A673 (cell line): ENCODE data around the gene NEB. TPM values are rescaled to one million over a fixed set of nuclear protein-coding genes. Genes with fewer than 3 reads are reported as not detected.
"Not testable (repeated sequence)": the region's sequence is repeated elsewhere in the genome, so short reads cannot be mapped to it uniquely, and the experiment has no call there.

Experiments used
- BruUV-seq: library from RNA; stranded (reverse); fragments of 400-500 nt; replicated peaks from 2 replicates; lab custom pipeline; 2021; lab: Mats Ljungman, UMichigan
- CTCF ChIA-PET: fragments of 300-600 bp; sonication (Branson Sonifier 250); formaldehyde crosslinking; loops from one replicate; lab custom pipeline; 2022; ENCODE audit warnings: antibody characterized with exemption; lab: Charles Lee
- POLR2A ChIA-PET: fragments of 300-600 bp; sonication (Branson Sonifier 250); formaldehyde crosslinking; loops from one replicate; lab custom pipeline; 2022; ENCODE audit warnings: antibody characterized with exemption; ENCODE audit not compliant: low non-redundant PET; lab: Charles Lee
- DNase-seq: peaks from one replicate; pipeline ENCODE4 v3.0.0-alpha.2; 2015; ENCODE audit warnings: low spot score
- H3K27ac ChIP-seq: fragments of 200-600 bp; sonication (generic); 2 replicates; pipeline ENCODE4 v1.5.1; 2016; ENCODE audit warnings: mixed run types, low read depth, mild to moderate bottlenecking, mixed read lengths, antibody characterized with exemption, low read length; ENCODE audit not compliant: poor library complexity, severe bottlenecking
- H3K27me3 ChIP-seq: fragments of 200-600 bp; sonication (generic); replicated peaks from 2 replicates; pipeline ENCODE4 v1.6.1; 2017; ENCODE audit warnings: mixed run types, low read depth, mild to moderate bottlenecking, mixed read lengths, antibody characterized with exemption, low read length; ENCODE audit not compliant: insufficient read depth, poor library complexity
- H3K36me3 ChIP-seq: fragments of 200-600 bp; sonication (generic); 2 replicates; pipeline ENCODE4 v1.6.1; 2016; ENCODE audit warnings: mixed run types, mild to moderate bottlenecking, mixed read lengths, antibody characterized with exemption, low read length; ENCODE audit not compliant: insufficient read depth, poor library complexity, severe bottlenecking
- H3K4me1 ChIP-seq: fragments of 200-600 bp; sonication (generic); 2 replicates; pipeline ENCODE4 v1.6.1; 2017; ENCODE audit warnings: mixed run types, mild to moderate bottlenecking, mixed read lengths, antibody characterized with exemption, low read length; ENCODE audit not compliant: insufficient read depth, poor library complexity, severe bottlenecking
- H3K4me3 ChIP-seq: fragments of 200-600 bp; sonication (generic); 2 replicates; pipeline ENCODE4 v1.5.1; 2016; ENCODE audit warnings: low read depth, mixed run types, mild to moderate bottlenecking, mixed read lengths, low read length; ENCODE audit not compliant: poor library complexity, severe bottlenecking
- H3K9me3 ChIP-seq: fragments of 200-600 bp; sonication (generic); 2 replicates; pipeline ENCODE4 v1.6.1; 2016; ENCODE audit warnings: mixed run types, low read depth, mild to moderate bottlenecking, mixed read lengths, antibody characterized with exemption, low read length; ENCODE audit not compliant: poor library complexity, severe bottlenecking
- CTCF ChIP-seq: fragments of 300-800, 200-600 bp; sonication (generic); conservative IDR thresholded peaks from 2 replicates; pipeline ENCODE4 v1.5.1; 2017; ENCODE audit warnings: low read depth, mild to moderate bottlenecking, antibody characterized with exemption, low read length, moderate library complexity, mixed read lengths
- EZH2 ChIP-seq: fragments of 200-600 bp; sonication (generic); IDR thresholded peaks from 2 replicates; pipeline ENCODE4 v1.6.1; 2017; ENCODE audit warnings: borderline replicate concordance, low read depth, mild to moderate bottlenecking, mixed read lengths, antibody characterized with exemption, low read length; ENCODE audit not compliant: poor library complexity, severe bottlenecking
- intact Hi-C: fragments of 100-400 bp; cut with micrococcal nuclease; formaldehyde crosslinking; loops from one replicate; pipeline ENCODE4 v1.10.0; 2022; ENCODE audit not compliant: unreplicated experiment
- total RNA-seq: library from RNA; stranded (reverse); gene quantifications from 2 replicates; pipeline ENCODE4 v1.2.3, GENCODE V29; 2021

Gene NEB
- total RNA-seq, 1 experiment from 2014 or later, result 7.0 TPM

GRCh38 chr2:151753540-151753939 is 19.3 kb upstream of the NEB start:
- H3K27me3 ChIP-seq, result no peaks in the 10 kb centered on the region
- H3K4me1 ChIP-seq, result no peaks in the 10 kb centered on the region
- H3K4me3 ChIP-seq, result no peak overlapping the region
- H3K27ac ChIP-seq, result no peak overlapping the region
- POLR2A ChIA-PET, result no interaction called here
- intact Hi-C loops, result no loop called here
- no peak for DNase-seq
- no peaks in the 10 kb centered on the region for H3K36me3 ChIP-seq
- no TSS peak for BruUV-seq
- no peaks in the 10 kb centered on the region for H3K9me3 ChIP-seq
- TF ChIP-seq CTCF, result no peak
- TF ChIP-seq EZH2, result no peak
- CTCF ChIA-PET, result no interaction called here

- H3K4me3 ChIP-seq, H3K27ac ChIP-seq, H3K4me1 ChIP-seq, H3K9me3 ChIP-seq, intact Hi-C loops, DNase-seq, POLR2A ChIA-PET, H3K36me3 ChIP-seq, CTCF ChIA-PET, BruUV-seq, H3K27me3 ChIP-seq: not testable (repeated sequence)
These were observed 11.0 kb upstream of the NEB start for GRCh38 chr2:151745261-151745660.

GRCh38 chr2:151730262-151730975 is 3.9 kb downstream of the NEB start:
- POLR2A ChIA-PET, result no interaction called here
- H3K27ac ChIP-seq, result no peak overlapping the region

More at GRCh38 chr2:151730262-151730975, 3.9 kb downstream of the NEB start:
- H3K4me1 ChIP-seq, result no peaks in the 10 kb centered on the region
- DNase-seq, result no peak
- CTCF ChIA-PET, result no interaction called here
- no peaks in the 10 kb centered on the region for H3K27me3 ChIP-seq
- no TSS peak for BruUV-seq
- H3K9me3 ChIP-seq, result no peaks in the 10 kb centered on the region
- H3K36me3 ChIP-seq, result no peaks in the 10 kb centered on the region
- intact Hi-C loops, result no loop called here
- H3K4me3 ChIP-seq, result no peak overlapping the region
- TF ChIP-seq EZH2 (no peak), CTCF (no peak)
